ENCODE measurements around the gene KCNH6. TPM values are rescaled to one million over a fixed set of nuclear protein-coding genes. Genes with fewer than 3 reads are reported as not detected.

The KCNH6 gene
- total and polyA plus RNA-seq, 2 donors from 2014 or later, result 0.57 to 4.8 TPM

- H3K4me3 ChIP-seq (ENCODE audit: low read length in 3 of 3), result no peak overlapping the region
- no peak for FAIRE-seq
- H3K4me1 ChIP-seq (ENCODE audit: control insufficient read depth in 2 of 3, insufficient read depth in 2 of 3, low read depth in 1 of 3, low read length in 3 of 3), result peaks cover 0 to 9% (median 0%) of the 10 kb centered on the region in 3 donors
- intact Hi-C loops (cut with DNase I), result no loop called here
- H3K9me3 ChIP-seq (ENCODE audit: control insufficient read depth in 2 of 3, insufficient read depth in 1 of 3, low read length in 3 of 3), result no peaks in the 10 kb centered on the region
- no peak for DNase-seq
- no peaks in the 10 kb centered on the region for H3K36me3 ChIP-seq (ENCODE audit: control insufficient read depth in 2 of 3, insufficient read depth in 3 of 3, low read length in 3 of 3)
- no peak overlapping the region for H3K9ac ChIP-seq (ENCODE audit: low read length in 3 of 3)
- no peaks in the 10 kb centered on the region for H3K27me3 ChIP-seq (ENCODE audit: control insufficient read depth, insufficient read depth, low read length)
- TF ChIP-seq CTCF (IDR thresholded peaks at IDR 0.05; ENCODE audit: borderline replicate concordance, extremely low read depth, insufficient read depth), result no peak
- peak overlapping the region; percentile 3 to 48 for H3K27ac ChIP-seq (ENCODE audit: low read depth in 2 of 2, low read length in 2 of 2)
Measured at GRCh38 chr17:63512388-63512787, 10.8 kb upstream of the KCNH6 start.

DNA sequence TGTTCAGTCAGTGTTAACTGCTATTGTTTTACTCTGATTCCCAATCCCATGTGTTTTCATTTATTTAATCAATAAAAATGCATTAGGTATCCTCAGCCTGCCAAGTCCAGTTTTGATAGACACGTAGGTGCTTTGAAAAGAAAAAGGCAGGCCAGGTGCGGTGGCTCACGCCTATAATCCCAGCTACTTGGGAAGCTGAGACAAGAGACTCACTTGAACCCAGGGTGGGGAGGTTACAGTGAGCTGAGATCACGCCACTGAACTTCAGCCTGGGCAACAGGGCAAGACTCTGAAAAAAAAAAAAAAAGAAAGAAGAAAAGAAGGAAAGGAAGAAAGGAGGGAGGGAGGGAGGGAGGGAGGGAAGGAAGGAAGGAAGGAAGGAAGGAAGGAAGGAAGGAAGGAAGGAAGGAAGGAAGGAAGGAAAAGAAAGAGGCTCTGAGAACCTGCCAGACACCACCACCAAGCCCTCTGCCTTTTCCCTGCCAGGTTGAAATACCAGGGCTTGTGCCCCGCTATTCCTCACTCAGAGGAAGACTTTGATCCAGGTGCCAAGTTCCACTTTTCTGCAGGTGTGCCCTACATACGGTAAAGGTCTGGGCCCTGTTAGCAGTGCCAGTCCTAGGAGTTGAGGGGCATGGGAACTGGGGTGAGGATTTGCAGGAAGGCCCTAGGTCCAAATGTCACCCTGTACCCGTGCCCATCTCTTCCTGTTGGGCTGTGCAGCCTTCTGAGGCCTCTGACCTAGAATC is 10.1 kb upstream of the KCNH6 start:
- H3K9me3 ChIP-seq (ENCODE audit: control insufficient read depth in 2 of 3, insufficient read depth in 1 of 3, low read length in 3 of 3), result no peaks in the 10 kb centered on the region
- no peaks in the 10 kb centered on the region for H3K36me3 ChIP-seq (ENCODE audit: control insufficient read depth in 2 of 3, insufficient read depth in 3 of 3, low read length in 3 of 3)
- H3K4me1 ChIP-seq (ENCODE audit: control insufficient read depth in 2 of 3, insufficient read depth in 2 of 3, low read depth in 1 of 3, low read length in 3 of 3), result peaks cover 0 to 15% (median 0%) of the 10 kb centered on the region in 3 donors
- no peak overlapping the region for H3K4me3 ChIP-seq (ENCODE audit: low read length in 3 of 3)
- no peak overlapping the region for H3K9ac ChIP-seq (ENCODE audit: low read length in 3 of 3)
- no peak for TF ChIP-seq CTCF (IDR thresholded peaks at IDR 0.05; ENCODE audit: borderline replicate concordance, extremely low read depth, insufficient read depth)
- intact Hi-C loops (cut with DNase I), result no loop called here
- peak overlapping the region; percentile 48 to 69 for H3K27ac ChIP-seq (ENCODE audit: low read depth in 2 of 2, low read length in 2 of 2)
- H3K27me3 ChIP-seq (ENCODE audit: control insufficient read depth, insufficient read depth, low read length), result no peaks in the 10 kb centered on the region
- DNase-seq (no peak), FAIRE-seq (no peak)

- no peaks in the 10 kb centered on the region for H3K36me3 ChIP-seq (ENCODE audit: control insufficient read depth in 2 of 3, insufficient read depth in 3 of 3, low read length in 3 of 3)
- no peak overlapping the region for H3K27ac ChIP-seq (ENCODE audit: low read depth in 2 of 2, low read length in 2 of 2)
- no peaks in the 10 kb centered on the region for H3K27me3 ChIP-seq (ENCODE audit: control insufficient read depth, insufficient read depth, low read length)
- no peak overlapping the region for H3K4me3 ChIP-seq (ENCODE audit: low read length in 3 of 3)
- intact Hi-C loops (cut with DNase I), result no loop called here
- DNase-seq (no peak), FAIRE-seq (no peak)
- H3K9ac ChIP-seq (ENCODE audit: low read length in 3 of 3), result no peak overlapping the region
- H3K4me1 ChIP-seq (ENCODE audit: control insufficient read depth in 2 of 3, insufficient read depth in 2 of 3, low read depth in 1 of 3, low read length in 3 of 3), result peaks cover 0 to 28% (median 9%) of the 10 kb centered on the region in 3 donors
- no peak for TF ChIP-seq CTCF (IDR thresholded peaks at IDR 0.05; ENCODE audit: borderline replicate concordance, extremely low read depth, insufficient read depth)
- no peaks in the 10 kb centered on the region for H3K9me3 ChIP-seq (ENCODE audit: control insufficient read depth in 2 of 3, insufficient read depth in 1 of 3, low read length in 3 of 3)
Measured at GRCh38 chr17:63514477-63514876, 8.7 kb upstream of the KCNH6 start.
